CD8-positive, alpha-beta memory T cell (primary cell): ENCODE data around the gene FAM90A1. TPM values are rescaled to one million over a fixed set of nuclear protein-coding genes. Genes with fewer than 3 reads are reported as not detected.
A peak's percentile ranks its signal among the peaks of the same experiment; 100 is the strongest.
"Not testable (repeated sequence)": the region's sequence is repeated elsewhere in the genome, so short reads cannot be mapped to it uniquely, and the experiment has no call there.

Experiments used
- CTCF ChIA-PET: fragments of 350-600 bp; sonication (Branson Sonifier 250); formaldehyde crosslinking; loops from one replicate; lab custom pipeline; 2021; ENCODE audit warnings: antibody characterized with exemption; lab: Charles Lee
- POLR2A ChIA-PET: fragments of 350-600 bp; sonication (Branson Sonifier 250); formaldehyde crosslinking; loops from one replicate; lab custom pipeline; 2021; ENCODE audit warnings: antibody characterized with exemption; lab: Charles Lee
- DNase-seq, 5 donors: peaks; one replicate each; pipeline versions ENCODE4 v3.0.0 to v3.0.0-alpha.2; 2020 to 2022; ENCODE audit warnings: mixed read lengths in 1 of 5
- H3K27ac ChIP-seq: one replicate; pipeline ENCODE4 v1.7.0; 2013; ENCODE audit warnings: low read depth, mild to moderate bottlenecking, low read length, moderate library complexity
- H3K27me3 ChIP-seq: 2 replicates; pipeline ENCODE4 v1.7.0; 2013; ENCODE audit warnings: low read length, mild to moderate bottlenecking; ENCODE audit not compliant: insufficient read depth, poor library complexity, severe bottlenecking
- H3K36me3 ChIP-seq: 2 replicates; pipeline ENCODE4 v1.7.0; 2013; ENCODE audit warnings: mild to moderate bottlenecking, low read length, moderate library complexity; ENCODE audit not compliant: insufficient read depth
- H3K4me1 ChIP-seq: 2 replicates; pipeline ENCODE4 v1.7.0; 2013; ENCODE audit warnings: mild to moderate bottlenecking, low read length, moderate library complexity; ENCODE audit not compliant: insufficient read depth
- H3K4me3 ChIP-seq: 2 replicates; pipeline ENCODE4 v1.7.0; 2013; ENCODE audit warnings: mild to moderate bottlenecking, low read length
- H3K9me3 ChIP-seq: 2 replicates; pipeline ENCODE4 v1.7.0; 2013; ENCODE audit warnings: mild to moderate bottlenecking, low read length
- H3K27ac Mint-ChIP-seq, 8 donors: one replicate each; pipeline ENCODE4 v1.8.0; 2020 to 2021; ENCODE audit warnings: mixed read lengths in 8 of 8, mild to moderate bottlenecking in 6 of 8, inconsistent platforms in 3 of 8, moderate library complexity in 3 of 8
- H3K27me3 Mint-ChIP-seq, 2 donors: one replicate each; pipeline ENCODE4 v1.8.0; 2020 to 2021; ENCODE audit warnings: mixed read lengths in 2 of 2, mild to moderate bottlenecking in 1 of 2, moderate library complexity in 1 of 2
- H3K36me3 Mint-ChIP-seq, 3 donors: one replicate each; pipeline ENCODE4 v1.8.0; 2020 to 2021; ENCODE audit warnings: mixed read lengths in 3 of 3, inconsistent platforms in 1 of 3, mild to moderate bottlenecking in 1 of 3
- H3K4me1 Mint-ChIP-seq, 3 donors: one replicate each; pipeline ENCODE4 v1.8.0; 2020 to 2021; ENCODE audit warnings: mixed read lengths in 3 of 3, inconsistent platforms in 1 of 3, mild to moderate bottlenecking in 1 of 3
- H3K4me3 Mint-ChIP-seq, 7 donors: one replicate each; pipeline ENCODE4 v1.8.0; 2020 to 2021; ENCODE audit warnings: mixed read lengths in 7 of 7, mild to moderate bottlenecking in 6 of 7, moderate library complexity in 4 of 7, inconsistent platforms in 2 of 7
- H3K9me3 Mint-ChIP-seq, 5 donors: one replicate each; pipeline ENCODE4 v1.8.0; 2020 to 2022; ENCODE audit warnings: mixed read lengths in 5 of 5, mild to moderate bottlenecking in 3 of 5, moderate library complexity in 2 of 5, inconsistent platforms in 1 of 5
- polyA plus RNA-seq: library from polyadenylated mRNA; unstranded; fragments of 300-500 nt; fragmentation: Illumina TruSeq; gene quantifications from one replicate; pipeline ENCODE4 v1.2.3, GENCODE V29; 2021
- total RNA-seq, 2 experiments: library from RNA; stranded (reverse); gene quantifications; one replicate each; pipeline ENCODE4 v1.2.3, GENCODE V29; 2021

Gene FAM90A1
- total and polyA plus RNA-seq, 3 experiments from 2014 or later, result 0.12 TPM; not detected in 2

- H3K4me3 ChIP-seq, H3K4me1 Mint-ChIP-seq, H3K4me1 ChIP-seq, H3K9me3 ChIP-seq, CTCF ChIA-PET, H3K9me3 Mint-ChIP-seq, POLR2A ChIA-PET, H3K36me3 Mint-ChIP-seq, H3K27me3 Mint-ChIP-seq, H3K27ac Mint-ChIP-seq, H3K27ac ChIP-seq, H3K36me3 ChIP-seq, H3K27me3 ChIP-seq, DNase-seq: not testable (repeated sequence)
- peak overlapping the region in 2 of 7 donors; percentile 19 to 48 for H3K4me3 Mint-ChIP-seq
Measured at GRCh38 chr12:8251616-8252015, 24.2 kb upstream of the FAM90A1 start.

GRCh38 chr12:8246941-8247535, 19.6 kb upstream of the FAM90A1 start:
- H3K27me3 Mint-ChIP-seq, H3K4me1 ChIP-seq, CTCF ChIA-PET, H3K36me3 Mint-ChIP-seq, H3K9me3 ChIP-seq, H3K4me1 Mint-ChIP-seq, H3K27ac ChIP-seq, DNase-seq, H3K36me3 ChIP-seq, H3K27me3 ChIP-seq, H3K4me3 ChIP-seq, POLR2A ChIA-PET, H3K9me3 Mint-ChIP-seq: not testable (repeated sequence)
- Mint-ChIP-seq H3K4me3 (peak overlapping the region in 1 of 7 donors; percentile 54), H3K27ac (peak overlapping the region in 1 of 8 donors; percentile 38)

- H3K4me3 ChIP-seq, result peak overlapping the region; percentile 56
Measured at GRCh38 chr12:8243682-8244161, 16.3 kb upstream of the FAM90A1 start.

GRCh38 chr12:8242880-8243681, 15.7 kb upstream of the FAM90A1 start:
- POLR2A ChIA-PET, result interaction anchor here (0.7 kb wide), 1 partner anchor 1627 kb away, joined by 3 read pairs; no protein-coding TSS in a partner anchor
- peak overlapping the region; percentile 56 for H3K4me3 ChIP-seq
- H3K27me3 ChIP-seq, H3K9me3 Mint-ChIP-seq, H3K36me3 ChIP-seq, H3K36me3 Mint-ChIP-seq, H3K9me3 ChIP-seq, H3K27me3 Mint-ChIP-seq, H3K4me1 ChIP-seq: not testable (repeated sequence)
- peak; percentile 98 to 100 (median 99) for DNase-seq
- peak overlapping the region; percentile 95 to 99 (median 97) for H3K4me3 Mint-ChIP-seq
- H3K27ac ChIP-seq, result peak overlapping the region; percentile 57
- peak overlapping the region; percentile 89 to 99 (median 96) for H3K27ac Mint-ChIP-seq
- peaks cover 0 to 12% (median 11%) of the 10 kb centered on the region in 3 donors for H3K4me1 Mint-ChIP-seq
- CTCF ChIA-PET, result interaction anchor here (0.8 to 1.3 kb wide), 3 partner anchors 11 to 147 kb away, joined by 3 read pairs; no protein-coding TSS in a partner anchor

More at GRCh38 chr12:8243682-8244161, 16.3 kb upstream of the FAM90A1 start:
- not testable (repeated sequence) for H3K9me3 ChIP-seq, H3K27me3 Mint-ChIP-seq, H3K36me3 Mint-ChIP-seq, H3K36me3 ChIP-seq, H3K4me1 ChIP-seq, H3K27me3 ChIP-seq, H3K9me3 Mint-ChIP-seq
- Mint-ChIP-seq H3K4me1 (peaks cover 0 to 12% (median 11%) of the 10 kb centered on the region in 3 donors), H3K27ac (peak overlapping the region; percentile 87 to 99 (median 96)), H3K4me3 (peak overlapping the region; percentile 95 to 99 (median 97))
- ChIA-PET CTCF (interaction anchor here (0.8 to 1.3 kb wide), 3 partner anchors 12 to 146 kb away, joined by 3 read pairs; no protein-coding TSS in a partner anchor), POLR2A (interaction anchor here (0.7 kb wide), 1 partner anchor 1627 kb away, joined by 3 read pairs; no protein-coding TSS in a partner anchor)
- peak overlapping the region; percentile 51 for H3K27ac ChIP-seq
- DNase-seq, result peak in 1 of 5 donors; percentile 44

GRCh38 chr12:8242622-8242879, 15.1 kb upstream of the FAM90A1 start:
- peak overlapping the region; percentile 55 for H3K4me3 ChIP-seq
- H3K4me1 ChIP-seq, POLR2A ChIA-PET, H3K9me3 Mint-ChIP-seq, H3K36me3 Mint-ChIP-seq, CTCF ChIA-PET, H3K27me3 ChIP-seq, H3K9me3 ChIP-seq, H3K27me3 Mint-ChIP-seq, H3K36me3 ChIP-seq: not testable (repeated sequence)
- peak in 1 of 5 donors; percentile 2 for DNase-seq
- H3K27ac ChIP-seq, result peak overlapping the region; percentile 57
- Mint-ChIP-seq H3K4me1 (peaks cover under 1 to 12% (median 11%) of the 10 kb centered on the region in 3 donors), H3K27ac (peak overlapping the region; percentile 36 to 89 (median 66)), H3K4me3 (peak overlapping the region; percentile 95 to 99 (median 97))

- H3K27me3 Mint-ChIP-seq, H3K27me3 ChIP-seq, CTCF ChIA-PET, H3K36me3 Mint-ChIP-seq, H3K9me3 Mint-ChIP-seq, H3K36me3 ChIP-seq, H3K9me3 ChIP-seq, POLR2A ChIA-PET, H3K4me1 ChIP-seq: not testable (repeated sequence)
- Mint-ChIP-seq H3K4me3 (peak overlapping the region; percentile 85 to 99 (median 96)), H3K4me1 (peaks cover 2 to 14% (median 12%) of the 10 kb centered on the region in 3 donors), H3K27ac (peak overlapping the region; percentile 36 to 89 (median 66))
- Histone ChIP-seq H3K27ac (peak overlapping the region; percentile 57), H3K4me3 (peak overlapping the region; percentile 55)
- peak in 2 of 5 donors; percentile 22 to 67 for DNase-seq
Measured at GRCh38 chr12:8241917-8242621, 14.7 kb upstream of the FAM90A1 start.

- POLR2A ChIA-PET, H3K27ac ChIP-seq, H3K27me3 ChIP-seq, H3K9me3 Mint-ChIP-seq, DNase-seq, H3K36me3 ChIP-seq, H3K4me3 ChIP-seq, CTCF ChIA-PET, H3K9me3 ChIP-seq, H3K27me3 Mint-ChIP-seq, H3K4me1 ChIP-seq, H3K36me3 Mint-ChIP-seq, H3K27ac Mint-ChIP-seq: not testable (repeated sequence)
- Mint-ChIP-seq H3K4me1 (peaks cover 2 to 14% (median 12%) of the 10 kb centered on the region in 3 donors), H3K4me3 (peak overlapping the region in 2 of 7 donors; percentile 44 to 83)
Measured at GRCh38 chr12:8240340-8241114, 13.1 kb upstream of the FAM90A1 start.
